Natural killer cell (primary cell): ENCODE results near the gene SLC39A11. TPM values are rescaled to one million over a fixed set of nuclear protein-coding genes. Genes with fewer than 3 reads are reported as not detected.
A peak's percentile ranks its signal among the peaks of the same experiment; 100 is the strongest.

Source experiments
- ATAC-seq, 3 donors: fragments of 150-1000 bp in 2 of 3; fragments of 200-7000 bp in 1 of 3; cut with Tn5 transposase; 1 replicate in 1 of 3; 2 replicates in 2 of 3; pipeline ENCODE4 v1.10.0; 2021; ENCODE audit warnings: mild to moderate bottlenecking in 2 of 3, moderate library complexity in 2 of 3
- DNase-seq, 2 donors: peaks; one replicate each; pipeline versions ENCODE4 v3.0.0 to v3.0.0-alpha.2; 2013 to 2021; ENCODE audit warnings: mixed read lengths in 1 of 2
- H3K27ac ChIP-seq: one replicate; pipeline ENCODE4 v1.5.1; 2013; ENCODE audit warnings: mild to moderate bottlenecking, low read length
- H3K27me3 ChIP-seq: one replicate; pipeline ENCODE4 v1.6.1; 2013; ENCODE audit warnings: low read length; ENCODE audit not compliant: control insufficient read depth, insufficient read depth
- H3K36me3 ChIP-seq: one replicate; pipeline ENCODE4 v1.6.1; 2013; ENCODE audit warnings: low read length; ENCODE audit not compliant: control insufficient read depth, insufficient read depth
- H3K4me1 ChIP-seq: one replicate; pipeline ENCODE4 v1.6.1; 2013; ENCODE audit warnings: low read length; ENCODE audit not compliant: control insufficient read depth, insufficient read depth
- H3K4me3 ChIP-seq: one replicate; pipeline ENCODE4 v1.5.1; 2013; ENCODE audit warnings: low read length
- H3K9me3 ChIP-seq: one replicate; pipeline ENCODE4 v1.6.1; 2013; ENCODE audit warnings: low read length; ENCODE audit not compliant: control insufficient read depth, insufficient read depth
- H3K27ac Mint-ChIP-seq, 2 donors: one replicate each; pipeline ENCODE4 v1.8.0; 2022; ENCODE audit warnings: mild to moderate bottlenecking in 2 of 2, mixed read lengths in 2 of 2, moderate library complexity in 1 of 2
- H3K27me3 Mint-ChIP-seq, 2 donors: one replicate each; pipeline ENCODE4 v1.8.0; 2022; ENCODE audit warnings: low read depth in 2 of 2, mixed read lengths in 2 of 2
- H3K36me3 Mint-ChIP-seq: one replicate; pipeline ENCODE4 v1.8.0; 2022; ENCODE audit warnings: mixed read lengths
- H3K4me1 Mint-ChIP-seq, 2 donors: one replicate each; pipeline ENCODE4 v1.8.0; 2022; ENCODE audit warnings: mixed read lengths in 2 of 2
- H3K4me3 Mint-ChIP-seq: one replicate; pipeline ENCODE4 v1.8.0; 2022; ENCODE audit warnings: mild to moderate bottlenecking, moderate library complexity, mixed read lengths
- H3K9me3 Mint-ChIP-seq, 2 donors: one replicate each; pipeline ENCODE4 v1.8.0; 2022; ENCODE audit warnings: mixed read lengths in 2 of 2
- CTCF ChIP-seq: fragments of 200-600 bp; IDR thresholded peaks from one replicate; pipeline ENCODE4 v1.8.0; 2022; ENCODE audit warnings: antibody characterized with exemption
- WGBS: methylation state at CpG from one replicate; pipeline ENCODE4 v1.1.7; 2013; ENCODE audit warnings: missing lambda C conversion rate; ENCODE audit not compliant: insufficient coverage; 5-methylcytosine and 5-hydroxymethylcytosine counted together
- intact Hi-C: fragments of 100-400 bp; cut with micrococcal nuclease; formaldehyde crosslinking; loops from one replicate; pipeline ENCODE4 v1.14.2; 2022
- total RNA-seq, 4 donors: library from RNA; stranded (reverse); fragments of 120-200 nt in 1 of 4; gene quantifications; one replicate each; pipeline versions ENCODE4 v1.2.3 to v1.2.4, GENCODE V29; 2013 to 2022

SLC39A11 gene
- total RNA-seq, 3 donors from 2014 or later (not counting 1 experiment from before 2014, with no cell fraction given) = 32.6 to 44.9 (median 39.4) TPM

- Mint-ChIP-seq H3K36me3 (no peaks in the 10 kb centered on the region), H3K4me3 (no peak overlapping the region), H3K9me3 (no peaks in the 10 kb centered on the region), H3K27me3 (no peaks in the 10 kb centered on the region), H3K4me1 (peaks cover 15 to 25% of the 10 kb centered on the region in 2 donors), H3K27ac (peak overlapping the region; percentile 4 to 83)
- no peak overlapping the region for H3K27ac ChIP-seq
- no peaks in the 10 kb centered on the region for H3K9me3 ChIP-seq
- DNase-seq (no peak), ATAC-seq (no peak)
- no peak overlapping the region for H3K4me3 ChIP-seq
- no peaks in the 10 kb centered on the region for H3K27me3 ChIP-seq
- no peaks in the 10 kb centered on the region for H3K36me3 ChIP-seq
- TF ChIP-seq CTCF = no peak
- WGBS = 96% methylated on average over 8 of the region's 8 CpGs
- intact Hi-C loops = no loop called here
- H3K4me1 ChIP-seq = peaks cover 20% of the 10 kb centered on the region
These were observed 374.8 kb downstream of the SLC39A11 start for GRCh38 chr17:72717676-72718075.

GRCh38 chr17:72717276-72717675 lies 375.2 kb downstream of the SLC39A11 start:
- ATAC-seq = no peak
- Mint-ChIP-seq H3K36me3 (no peaks in the 10 kb centered on the region), H3K27ac (peak overlapping the region; percentile 4 to 83), H3K4me1 (peaks cover 15 to 25% of the 10 kb centered on the region in 2 donors), H3K9me3 (no peaks in the 10 kb centered on the region), H3K27me3 (no peaks in the 10 kb centered on the region), H3K4me3 (no peak overlapping the region)
- no peak for DNase-seq
- TF ChIP-seq CTCF = no peak
- Histone ChIP-seq H3K4me1 (peaks cover 20% of the 10 kb centered on the region), H3K4me3 (no peak overlapping the region), H3K36me3 (no peaks in the 10 kb centered on the region), H3K9me3 (no peaks in the 10 kb centered on the region), H3K27ac (no peak overlapping the region), H3K27me3 (no peaks in the 10 kb centered on the region)
- intact Hi-C loops = no loop called here
- 96% methylated on average over 10 of the region's 10 CpGs for WGBS

- ATAC-seq (no peak), DNase-seq (no peak)
- Mint-ChIP-seq H3K9me3 (peaks cover 0 to under 1% of the 10 kb centered on the region in 2 donors), H3K36me3 (no peaks in the 10 kb centered on the region), H3K27me3 (no peaks in the 10 kb centered on the region), H3K27ac (no peak overlapping the region), H3K4me3 (no peak overlapping the region), H3K4me1 (peaks cover 15 to 26% of the 10 kb centered on the region in 2 donors)
- no peak overlapping the region for H3K4me3 ChIP-seq
- no peak overlapping the region for H3K27ac ChIP-seq
- 96% methylated on average over 23 of the region's 23 CpGs for WGBS
- intact Hi-C loops = no loop called here
- peaks cover 20% of the 10 kb centered on the region for H3K4me1 ChIP-seq
- H3K36me3 ChIP-seq = no peaks in the 10 kb centered on the region
- TF ChIP-seq CTCF = no peak
- no peaks in the 10 kb centered on the region for H3K9me3 ChIP-seq
- no peaks in the 10 kb centered on the region for H3K27me3 ChIP-seq
These were observed 376.4 kb downstream of the SLC39A11 start for GRCh38 chr17:72715906-72716572.
